Measurements from ENCODE around the gene FOXQ1.

DNA sequence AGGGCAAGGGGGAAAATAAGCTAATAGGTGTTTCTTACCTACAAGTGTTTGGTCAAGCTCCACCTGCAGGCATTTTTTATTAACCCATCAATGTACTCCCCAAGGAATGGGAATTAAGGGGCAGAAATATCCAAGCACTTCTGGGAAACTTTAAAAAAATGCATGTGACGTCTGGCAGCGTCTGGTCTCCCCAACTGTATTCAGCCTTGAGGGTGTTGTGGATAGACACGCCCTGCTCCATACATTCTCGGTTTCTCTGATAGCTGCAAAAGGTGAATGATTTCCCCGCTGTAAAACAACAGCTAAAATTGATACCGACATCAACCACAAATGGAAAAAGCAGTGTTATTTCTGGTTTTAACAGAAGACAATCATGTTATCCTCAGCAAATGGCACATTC lies 2.5 kb upstream of the FOXQ1 start:
- TF ChIP-seq ZNF552 (CRISPR knock-in tag; IDR thresholded peaks at IDR 0.05; ENCODE audit: borderline replicate concordance) (no peak), E2F5 (CRISPR knock-in tag; conservative IDR thresholded peaks at IDR 0.05) (no peak), NAIF1 (CRISPR knock-in tag; IDR thresholded peaks at IDR 0.05; ENCODE audit: borderline replicate concordance) (no peak), ZNF530 (CRISPR knock-in tag; IDR thresholded peaks at IDR 0.05; ENCODE audit: low read depth) (no peak), NFE2L2 (IDR thresholded peaks at IDR 0.05; ENCODE audit: low read length) (no peak), CTCF (CRISPR knock-in tag; IDR thresholded peaks at IDR 0.05) (no peak), DNMT1 (CRISPR knock-in tag; IDR thresholded peaks at IDR 0.05) (no peak), RFX3 (CRISPR knock-in tag; IDR thresholded peaks at IDR 0.05) (no peak), ZKSCAN1 (IDR thresholded peaks at IDR 0.05; ENCODE audit: low read length) (no peak), TARDBP (CRISPR knock-in tag; IDR thresholded peaks at IDR 0.05) (no peak), HDAC2 (CRISPR knock-in tag; IDR thresholded peaks at IDR 0.05) (no peak)
- TF ChIP-seq, protein P1, sequence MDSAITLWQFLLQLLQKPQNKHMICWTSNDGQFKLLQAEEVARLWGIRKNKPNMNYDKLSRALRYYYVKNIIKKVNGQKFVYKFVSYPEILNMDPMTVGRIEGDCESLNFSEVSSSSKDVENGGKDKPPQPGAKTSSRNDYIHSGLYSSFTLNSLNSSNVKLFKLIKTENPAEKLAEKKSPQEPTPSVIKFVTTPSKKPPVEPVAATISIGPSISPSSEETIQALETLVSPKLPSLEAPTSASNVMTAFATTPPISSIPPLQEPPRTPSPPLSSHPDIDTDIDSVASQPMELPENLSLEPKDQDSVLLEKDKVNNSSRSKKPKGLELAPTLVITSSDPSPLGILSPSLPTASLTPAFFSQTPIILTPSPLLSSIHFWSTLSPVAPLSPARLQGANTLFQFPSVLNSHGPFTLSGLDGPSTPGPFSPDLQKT (CRISPR knock-in tag; IDR thresholded peaks at IDR 0.05; ENCODE audit: borderline replicate concordance), result no peak
- TF ChIP-seq, protein P2, sequence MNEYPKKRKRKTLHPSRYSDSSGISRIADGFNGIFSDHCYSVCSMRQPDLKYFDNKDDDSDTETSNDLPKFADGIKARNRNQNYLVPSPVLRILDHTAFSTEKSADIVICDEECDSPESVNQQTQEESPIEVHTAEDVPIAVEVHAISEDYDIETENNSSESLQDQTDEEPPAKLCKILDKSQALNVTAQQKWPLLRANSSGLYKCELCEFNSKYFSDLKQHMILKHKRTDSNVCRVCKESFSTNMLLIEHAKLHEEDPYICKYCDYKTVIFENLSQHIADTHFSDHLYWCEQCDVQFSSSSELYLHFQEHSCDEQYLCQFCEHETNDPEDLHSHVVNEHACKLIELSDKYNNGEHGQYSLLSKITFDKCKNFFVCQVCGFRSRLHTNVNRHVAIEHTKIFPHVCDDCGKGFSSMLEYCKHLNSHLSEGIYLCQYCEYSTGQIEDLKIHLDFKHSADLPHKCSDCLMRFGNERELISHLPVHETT (CRISPR knock-in tag; conservative IDR thresholded peaks at IDR 0.05), result no peak
